ENCODE data around the gene SYS1. TPM values are rescaled to one million over a fixed set of nuclear protein-coding genes. Genes with fewer than 3 reads are reported as not detected.

The SYS1 gene
- total and polyA plus RNA-seq, 2 experiments from 2014 or later, result 7.9 to 21.5 TPM

- no peaks in the 10 kb centered on the region for H3K9me3 Mint-ChIP-seq
- H3K9me2 ChIP-seq (ENCODE audit: insufficient read depth), result no peaks in the 10 kb centered on the region
- H3K4me3 ChIP-seq, result no peak overlapping the region
- peaks cover 29% of the 10 kb centered on the region for H3K4me1 Mint-ChIP-seq
- H3K27ac ChIP-seq (ENCODE audit: low read depth), result no peak overlapping the region
- H3K27me3 ChIP-seq (ENCODE audit: insufficient read depth), result no peaks in the 10 kb centered on the region
- DNase-seq (ENCODE audit: low spot score) (no peak), ATAC-seq (no peak)
- no peaks in the 10 kb centered on the region for H4K20me1 ChIP-seq (replicated peaks; ENCODE audit: insufficient read depth)
- no peaks in the 10 kb centered on the region for H3K36me3 Mint-ChIP-seq (ENCODE audit: low read depth)
- H3K27ac Mint-ChIP-seq, result no peak overlapping the region
- no peak overlapping the region for H3K4me3 Mint-ChIP-seq
- H3K27me3 Mint-ChIP-seq (ENCODE audit: insufficient read depth, low read depth, poor library complexity), result no peaks in the 10 kb centered on the region
- H3K79me2 ChIP-seq (replicated peaks; ENCODE audit: insufficient read depth), result no peaks in the 10 kb centered on the region
- no peaks in the 10 kb centered on the region for H3K36me3 ChIP-seq (ENCODE audit: insufficient read depth)
- H3F3A ChIP-seq (replicated peaks; ENCODE audit: low read depth), result no peaks in the 10 kb centered on the region
- peak overlapping the region; percentile 84; the same call in 1 of the 2 replicates for H2AFZ ChIP-seq
- H3K4me2 ChIP-seq, result no peak overlapping the region
- peaks cover 9% of the 10 kb centered on the region for H3K4me1 ChIP-seq (ENCODE audit: insufficient read depth)
- no peak for TF ChIP-seq CREB1 (CRISPR knock-in tag; IDR thresholded peaks at IDR 0.05; ENCODE audit: low read depth)
- TF ChIP-seq NANOG (IDR thresholded peaks at IDR 0.05; ENCODE audit: borderline replicate concordance), result no peak
- TF ChIP-seq STAT1 (IDR thresholded peaks at IDR 0.05; ENCODE audit: unreplicated experiment), result no peak
- TF ChIP-seq CTCF (conservative IDR thresholded peaks at IDR 0.05; ENCODE audit: low read depth in 2 of 2), result no peak
- TF ChIP-seq ZNF114 (CRISPR knock-in tag; IDR thresholded peaks at IDR 0.05), result no peak
- no peak for TF ChIP-seq EZH2 (IDR thresholded peaks at IDR 0.05; ENCODE audit: low read depth, unreplicated experiment)
- no peak for TF ChIP-seq ZNF331 (CRISPR knock-in tag; IDR thresholded peaks at IDR 0.05; ENCODE audit: low read depth)
- no peak for TF ChIP-seq EZH2phosphoT487 (IDR thresholded peaks at IDR 0.05; ENCODE audit: unreplicated experiment)
- no peak for TF ChIP-seq ETS1 (IDR thresholded peaks at IDR 0.05)
- no peak for TF ChIP-seq ZNF462 (CRISPR knock-in tag; IDR thresholded peaks at IDR 0.05)
- no peak for TF ChIP-seq REST (IDR thresholded peaks at IDR 0.05; ENCODE audit: unreplicated experiment)
- no peak for TF ChIP-seq POLR2AphosphoS5 (IDR thresholded peaks at IDR 0.05; ENCODE audit: low read depth)
- TF ChIP-seq JUNB (IDR thresholded peaks at IDR 0.05; ENCODE audit: unreplicated experiment), result no peak
Measured at GRCh38 chr20:45354423-45355208, 8.3 kb upstream of the SYS1 start.
